Measurements from ENCODE around the gene MICALL1.

Gene MICALL1

GRCh38 chr22:37905534-37906363 lies at the start of gene MICALL1:
Gene MICALL1, plus strand, starts transcription at chr22:37906297. Its CDS starts 126 bp downstream, at chr22:37906423.
- Histone ChIP-seq H3K27ac (peak within 1 kb of the TSS; percentile 75), H3K4me3 (ENCODE audit: low read depth in 1 of 2, low read length in 1 of 2) (peak within 1 kb of the TSS; percentile 62 to 70), H3K36me3 (no peaks in the 10 kb centered on the region), H3K27me3 (no peaks in the 10 kb centered on the region), H3K9me3 (no peaks in the 10 kb centered on the region), H3K4me1 (ENCODE audit: control insufficient read depth in 1 of 2, insufficient read depth in 1 of 2, low read depth in 1 of 2, low read length in 1 of 2) (peaks cover 15 to 19% of the 10 kb centered on the region in 2 experiments)
- TF ChIP-seq CTCF (IDR thresholded peaks at IDR 0.05), result peak; percentile 53

- H3K4me3 ChIP-seq (ENCODE audit: low read depth in 1 of 2, low read length in 1 of 2), result no peak overlapping the region
- H3K9me3 ChIP-seq, result no peaks in the 10 kb centered on the region
- no peak for TF ChIP-seq CTCF (IDR thresholded peaks at IDR 0.05)
- no peaks in the 10 kb centered on the region for H3K27me3 ChIP-seq
- no peak overlapping the region for H3K27ac ChIP-seq
- peaks cover 98% of the 10 kb centered on the region for H3K36me3 ChIP-seq
- no peaks in the 10 kb centered on the region for H3K4me1 ChIP-seq (ENCODE audit: control insufficient read depth in 1 of 2, insufficient read depth in 1 of 2, low read depth in 1 of 2, low read length in 1 of 2)
These were observed 45.2 kb upstream of the MICALL1 start for GRCh38 chr22:37860796-37861421.

GRCh38 chr22:37862570-37863325 lies 43.3 kb upstream of the MICALL1 start:
- TF ChIP-seq CTCF (IDR thresholded peaks at IDR 0.05), result no peak
- Histone ChIP-seq H3K9me3 (no peaks in the 10 kb centered on the region), H3K27me3 (no peaks in the 10 kb centered on the region), H3K4me1 (ENCODE audit: control insufficient read depth in 1 of 2, insufficient read depth in 1 of 2, low read depth in 1 of 2, low read length in 1 of 2) (no peaks in the 10 kb centered on the region), H3K27ac (no peak overlapping the region), H3K36me3 (peaks cover 98% of the 10 kb centered on the region), H3K4me3 (ENCODE audit: low read depth in 1 of 2, low read length in 1 of 2) (no peak overlapping the region)

GRCh38 chr22:37865510-37865909 lies 40.6 kb upstream of the MICALL1 start:
- Histone ChIP-seq H3K4me1 (ENCODE audit: control insufficient read depth in 1 of 2, insufficient read depth in 1 of 2, low read depth in 1 of 2, low read length in 1 of 2) (no peaks in the 10 kb centered on the region), H3K27ac (no peak overlapping the region), H3K36me3 (peaks cover 92% of the 10 kb centered on the region), H3K4me3 (ENCODE audit: low read depth in 1 of 2, low read length in 1 of 2) (no peak overlapping the region), H3K9me3 (no peaks in the 10 kb centered on the region), H3K27me3 (no peaks in the 10 kb centered on the region)
- TF ChIP-seq CTCF (IDR thresholded peaks at IDR 0.05), result no peak

GRCh38 chr22:37870273-37870672 lies 35.8 kb upstream of the MICALL1 start:
- Histone ChIP-seq H3K27ac (no peak overlapping the region), H3K9me3 (no peaks in the 10 kb centered on the region), H3K36me3 (peaks cover 92% of the 10 kb centered on the region), H3K27me3 (no peaks in the 10 kb centered on the region), H3K4me1 (ENCODE audit: control insufficient read depth in 1 of 2, insufficient read depth in 1 of 2, low read depth in 1 of 2, low read length in 1 of 2) (no peaks in the 10 kb centered on the region), H3K4me3 (ENCODE audit: low read depth in 1 of 2, low read length in 1 of 2) (no peak overlapping the region)
- TF ChIP-seq CTCF (IDR thresholded peaks at IDR 0.05), result no peak

Data from neutrophil (primary cell).